ACC112 (cell line): ENCODE data around the gene TMEM239.
"Not testable (repeated sequence)": the region's sequence is repeated elsewhere in the genome, so short reads cannot be mapped to it uniquely, and the experiment has no call there.

ENCODE experiments used
- H2AFZ ChIP-seq: fragments of 200-600 bp; sonication (generic); one replicate; pipeline ENCODE4 v1.6.0; 2017; ENCODE audit warnings: antibody characterized with exemption, low read length; ENCODE audit not compliant: unreplicated experiment
- H3K27ac ChIP-seq: fragments of 200-600 bp; sonication (generic); 2 replicates; pipeline ENCODE4 v1.5.1; 2014; ENCODE audit warnings: low read depth, mild to moderate bottlenecking, antibody characterized with exemption, low read length, moderate library complexity
- H3K27me3 ChIP-seq: fragments of 200-600 bp; sonication (generic); 2 replicates; pipeline ENCODE4 v1.6.1; 2014; ENCODE audit warnings: mild to moderate bottlenecking, antibody characterized with exemption, low read length, moderate library complexity, mixed read lengths; ENCODE audit not compliant: insufficient read depth
- H3K36me3 ChIP-seq: fragments of 200-600 bp; sonication (generic); 2 replicates; pipeline ENCODE4 v1.6.1; 2016; ENCODE audit warnings: mild to moderate bottlenecking, antibody characterized with exemption, low read length, moderate library complexity, mixed read lengths; ENCODE audit not compliant: insufficient read depth
- H3K4me1 ChIP-seq: fragments of 200-600 bp; sonication (generic); one replicate; pipeline ENCODE4 v1.6.1; 2016; ENCODE audit warnings: low read length, mixed read lengths; ENCODE audit not compliant: insufficient read depth, unreplicated experiment, control insufficient read depth
- H3K4me3 ChIP-seq: fragments of 200-600 bp; sonication (generic); 2 replicates; pipeline ENCODE4 v1.5.1; 2014; ENCODE audit warnings: mild to moderate bottlenecking, low read depth, low read length
- H3K79me2 ChIP-seq: fragments of 200-600 bp; sonication (generic); one replicate; pipeline ENCODE4 v1.6.0; 2016; ENCODE audit warnings: low read length; ENCODE audit not compliant: control insufficient read depth, unreplicated experiment, insufficient read depth

The TMEM239 gene

GRCh38 chr20:2816030-2816582 lies at the start of gene TMEM239:
TSS of gene TMEM239 (plus strand) at chr20:2816364. CDS start at chr20:2816555, 191 bp downstream.
- Histone ChIP-seq H2AFZ (no peak within 1 kb of the TSS), H3K36me3 (no peaks in the 10 kb centered on the region), H3K4me3 (no peak within 1 kb of the TSS), H3K27me3 (no peaks in the 10 kb centered on the region), H3K4me1 (peaks cover 41% of the 10 kb centered on the region), H3K79me2 (no peaks in the 10 kb centered on the region), H3K27ac (peak within 1 kb of the TSS; percentile 8; the same call in 1 of the 2 replicates)

- no peak overlapping the region for H3K27ac ChIP-seq
These were observed 48.2 kb upstream of the TMEM239 start for GRCh38 chr20:2767768-2768631.

DNA sequence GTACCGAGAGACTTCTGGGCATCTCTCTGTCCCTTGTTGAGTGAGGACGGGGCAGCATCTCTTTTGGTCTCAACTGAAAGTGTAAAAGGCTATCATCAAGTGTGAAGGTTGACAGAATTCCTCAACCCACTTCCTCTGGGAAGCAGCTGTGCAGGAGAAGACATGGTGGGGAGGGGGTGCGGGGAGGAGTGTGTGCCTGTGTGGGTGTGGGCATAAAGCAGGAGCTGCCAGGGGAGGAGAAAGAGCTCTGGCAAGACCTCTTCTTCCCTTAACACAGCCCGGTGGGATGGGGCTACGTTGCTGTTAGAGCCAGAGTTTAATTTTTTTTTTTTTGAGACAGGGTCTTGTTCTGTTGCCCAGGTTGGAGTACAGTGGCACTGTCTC lies 47.5 kb upstream of the TMEM239 start:
- Histone ChIP-seq H3K27me3 (peaks cover 22% of the 10 kb centered on the region), H3K27ac (no peak overlapping the region), H3K79me2 (no peaks in the 10 kb centered on the region)

More at GRCh38 chr20:2767768-2768631, 48.2 kb upstream of the TMEM239 start:
- no peak overlapping the region for H3K4me3 ChIP-seq
- H3K4me1 ChIP-seq: peaks cover 9% of the 10 kb centered on the region
- no peaks in the 10 kb centered on the region for H3K79me2 ChIP-seq
- H2AFZ ChIP-seq: no peak overlapping the region
- H3K27me3 ChIP-seq: peaks cover 28% of the 10 kb centered on the region
- no peaks in the 10 kb centered on the region for H3K36me3 ChIP-seq

DNA sequence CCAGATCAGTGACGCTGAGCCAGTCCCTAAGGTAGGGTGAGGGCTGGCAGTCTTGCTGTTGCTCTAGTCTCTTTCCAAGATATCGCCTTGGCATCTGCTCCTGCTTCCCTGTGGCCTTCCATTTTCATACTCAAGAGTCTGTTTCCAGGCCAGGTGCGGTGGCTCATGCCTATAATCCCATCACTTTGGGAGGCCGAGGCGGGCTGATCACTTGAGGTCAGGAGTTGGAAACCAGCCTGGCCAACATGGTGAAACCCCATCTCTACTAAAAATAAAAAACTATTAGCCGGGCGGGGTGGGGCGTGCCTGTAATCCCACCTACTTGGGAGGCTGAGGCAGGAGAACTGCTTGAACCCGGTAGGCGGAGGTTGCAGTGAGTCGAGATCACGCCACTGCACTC lies 46.1 kb upstream of the TMEM239 start:
- H3K27me3 ChIP-seq: peaks cover 15% of the 10 kb centered on the region
- not testable (repeated sequence) for H2AFZ ChIP-seq, H3K36me3 ChIP-seq, H3K79me2 ChIP-seq, H3K27ac ChIP-seq, H3K4me3 ChIP-seq, H3K4me1 ChIP-seq

More for the DNA sequence above, 47.5 kb upstream of the TMEM239 start:
- no peaks in the 10 kb centered on the region for H3K36me3 ChIP-seq
- H2AFZ ChIP-seq: no peak overlapping the region
- H3K4me1 ChIP-seq: peaks cover 9% of the 10 kb centered on the region
- H3K4me3 ChIP-seq: no peak overlapping the region

- H2AFZ ChIP-seq: no peak overlapping the region
- no peaks in the 10 kb centered on the region for H3K79me2 ChIP-seq
- peaks cover 9% of the 10 kb centered on the region for H3K4me1 ChIP-seq
- H3K4me3 ChIP-seq: no peak overlapping the region
- peaks cover 25% of the 10 kb centered on the region for H3K27me3 ChIP-seq
- no peaks in the 10 kb centered on the region for H3K36me3 ChIP-seq
- H3K27ac ChIP-seq: no peak overlapping the region
These were observed 44.5 kb upstream of the TMEM239 start for GRCh38 chr20:2771631-2772080.

- Histone ChIP-seq H3K36me3 (no peaks in the 10 kb centered on the region), H3K79me2 (no peaks in the 10 kb centered on the region), H3K27ac (no peak overlapping the region), H3K4me3 (no peak overlapping the region), H3K4me1 (no peaks in the 10 kb centered on the region), H3K27me3 (peaks cover 34% of the 10 kb centered on the region), H2AFZ (no peak overlapping the region)
These were observed 42.4 kb upstream of the TMEM239 start for GRCh38 chr20:2773812-2774211.

GRCh38 chr20:2775139-2775538 lies 41.0 kb upstream of the TMEM239 start:
- Histone ChIP-seq H3K4me1 (no peaks in the 10 kb centered on the region), H3K79me2 (no peaks in the 10 kb centered on the region), H3K27me3 (peaks cover 32% of the 10 kb centered on the region), H3K36me3 (no peaks in the 10 kb centered on the region), H2AFZ (no peak overlapping the region), H3K4me3 (no peak overlapping the region), H3K27ac (no peak overlapping the region)

DNA sequence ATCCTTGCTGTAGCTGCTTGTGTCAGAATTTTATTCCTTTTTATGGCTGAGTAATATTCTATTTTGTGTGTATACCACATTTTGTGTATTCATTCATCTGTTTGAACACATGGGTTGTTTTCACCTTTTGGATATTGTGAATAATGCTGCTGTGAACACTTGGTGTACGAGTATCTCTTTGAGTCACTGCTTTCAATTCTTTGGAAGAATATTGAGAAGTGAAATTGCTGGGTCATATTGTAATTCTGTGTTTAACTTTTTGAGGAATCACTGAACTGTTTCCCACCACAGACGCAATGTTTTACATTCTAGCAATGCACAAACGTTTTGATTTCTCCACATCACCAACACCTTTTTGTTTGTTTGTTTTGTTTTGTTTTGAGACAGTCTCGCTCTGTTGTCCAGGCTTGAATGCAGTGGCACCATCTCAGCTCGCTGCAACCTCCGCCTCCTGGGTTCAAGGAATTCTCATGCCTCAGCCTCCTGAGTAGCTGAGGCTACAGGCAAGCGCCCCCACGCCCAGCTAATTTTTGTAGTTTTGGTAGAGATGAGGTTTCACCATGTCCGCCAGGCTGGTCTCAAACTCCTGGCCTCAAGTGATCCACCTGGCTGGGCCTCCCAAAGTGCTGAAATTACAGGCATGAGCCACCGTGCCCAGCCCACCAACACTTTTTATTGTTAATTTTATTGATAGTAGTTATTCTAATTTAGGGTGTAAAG lies 37.4 kb upstream of the TMEM239 start:
- Histone ChIP-seq H3K36me3 (no peaks in the 10 kb centered on the region), H3K79me2 (no peaks in the 10 kb centered on the region)

GRCh38 chr20:2780948-2781347 lies 35.2 kb upstream of the TMEM239 start:
- no peak overlapping the region for H2AFZ ChIP-seq
- no peak overlapping the region for H3K4me3 ChIP-seq
- H3K27ac ChIP-seq: no peak overlapping the region
- H3K27me3 ChIP-seq: peaks cover 54% of the 10 kb centered on the region
- no peaks in the 10 kb centered on the region for H3K79me2 ChIP-seq
- H3K4me1 ChIP-seq: no peaks in the 10 kb centered on the region
- H3K36me3 ChIP-seq: no peaks in the 10 kb centered on the region

More for the DNA sequence above, 37.4 kb upstream of the TMEM239 start:
- Histone ChIP-seq H2AFZ (no peak overlapping the region), H3K4me3 (no peak overlapping the region), H3K4me1 (no peaks in the 10 kb centered on the region), H3K27ac (no peak overlapping the region), H3K27me3 (peaks cover 55% of the 10 kb centered on the region)

DNA sequence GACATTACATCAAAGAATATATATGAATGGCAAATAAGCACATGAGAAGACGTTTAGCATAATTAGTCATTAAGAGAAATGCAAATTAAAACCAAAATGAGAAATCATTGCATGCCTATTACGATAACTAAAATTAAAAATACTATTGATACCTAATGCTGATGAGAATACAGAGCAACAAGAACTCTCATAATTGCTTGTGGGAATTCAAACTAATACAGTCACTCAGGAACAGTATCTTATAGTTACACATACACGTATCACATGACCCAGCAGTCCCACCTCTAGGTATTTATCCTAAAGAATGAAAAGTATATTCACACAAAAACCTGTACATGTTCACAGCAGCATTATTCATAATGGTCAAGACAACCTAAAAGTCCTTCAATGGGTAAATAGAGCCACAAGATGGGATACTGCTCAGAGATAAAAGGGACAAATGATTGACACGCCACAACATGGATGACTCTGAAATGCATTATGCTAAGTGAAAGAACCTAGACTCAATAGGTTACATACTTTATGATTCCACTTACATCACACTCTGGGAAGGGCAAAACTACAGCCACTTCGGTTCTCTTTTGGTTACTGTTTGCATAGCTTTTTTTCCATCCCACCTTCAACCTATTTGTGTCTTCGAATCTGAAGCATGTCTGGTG lies 32.1 kb upstream of the TMEM239 start:
- no peaks in the 10 kb centered on the region for H3K4me1 ChIP-seq
- peaks cover 58% of the 10 kb centered on the region for H3K27me3 ChIP-seq
- no peak overlapping the region for H3K4me3 ChIP-seq

More for the DNA sequence above, 32.1 kb upstream of the TMEM239 start:
- no peak overlapping the region for H2AFZ ChIP-seq
- H3K36me3 ChIP-seq: no peaks in the 10 kb centered on the region
- H3K27ac ChIP-seq: no peak overlapping the region
- no peaks in the 10 kb centered on the region for H3K79me2 ChIP-seq
